Skeletal muscle tissue (tissue), 4 donors: Measurements from ENCODE around the gene USP21. TPM values are rescaled to one million over a fixed set of nuclear protein-coding genes. Genes with fewer than 3 reads are reported as not detected.
"Not testable (repeated sequence)": the region's sequence is repeated elsewhere in the genome, so short reads cannot be mapped to it uniquely, and the experiment has no call there.

Experiments
- H3K27ac ChIP-seq: one replicate; pipeline ENCODE4 v1.7.0; 2013; ENCODE audit warnings: mild to moderate bottlenecking, low read depth, low read length, inconsistent platforms
- H3K27me3 ChIP-seq, 3 donors: one replicate each; pipeline ENCODE4 v1.7.0; 2013; ENCODE audit warnings: low read length in 3 of 3; ENCODE audit not compliant: control insufficient read depth in 3 of 3, insufficient read depth in 3 of 3
- H3K36me3 ChIP-seq, 3 donors: one replicate each; pipeline ENCODE4 v1.7.0; 2013; ENCODE audit warnings: low read length in 3 of 3; ENCODE audit not compliant: control insufficient read depth in 3 of 3, insufficient read depth in 3 of 3
- H3K4me1 ChIP-seq, 3 donors: one replicate each; pipeline ENCODE4 v1.7.0; 2013; ENCODE audit warnings: low read length in 3 of 3, mild to moderate bottlenecking in 3 of 3; ENCODE audit not compliant: control insufficient read depth in 3 of 3, insufficient read depth in 3 of 3
- H3K4me3 ChIP-seq, 3 donors: one replicate each; pipeline ENCODE4 v1.7.0; 2013; ENCODE audit warnings: low read length in 3 of 3
- H3K9ac ChIP-seq, 3 donors: one replicate each; pipeline ENCODE4 v1.7.0; 2013; ENCODE audit warnings: low read length in 3 of 3, mild to moderate bottlenecking in 3 of 3, moderate library complexity in 2 of 3, low read depth in 1 of 3
- H3K9me3 ChIP-seq, 3 donors: one replicate each; pipeline ENCODE4 v1.7.0; 2013; ENCODE audit warnings: low read length in 3 of 3; ENCODE audit not compliant: control insufficient read depth in 3 of 3
- total RNA-seq: library from RNA; depleted of rRNA; stranded (reverse); fragments of >200 nt; gene quantifications from one replicate; pipeline ENCODE4 v1.2.3, GENCODE V29; 2014
- donor health status: Osteomylitis.

USP21 gene
- 6.8 TPM for total RNA-seq

GRCh38 chr1:161159087-161159912 lies at the start of gene USP21:
TSS of gene USP21 (plus strand) at chr1:161159500. CDS start at chr1:161160641, 1,141 bp downstream.
- peak within 1 kb of the TSS; percentile 79 for H3K27ac ChIP-seq
- peaks cover 38 to 51% (median 43%) of the 10 kb centered on the region in 3 donors for H3K36me3 ChIP-seq

GRCh38 chr1:161111117-161111516 lies 48.2 kb upstream of the USP21 start:
- Histone ChIP-seq H3K9me3 (no peaks in the 10 kb centered on the region), H3K9ac (no peak overlapping the region), H3K4me3 (no peak overlapping the region), H3K27ac (no peak overlapping the region), H3K4me1 (peaks cover 15 to 30% (median 15%) of the 10 kb centered on the region in 3 donors), H3K36me3 (no peaks in the 10 kb centered on the region), H3K27me3 (no peaks in the 10 kb centered on the region)

More at GRCh38 chr1:161159087-161159912, at the start of gene USP21:
- Histone ChIP-seq H3K27me3 (no peaks in the 10 kb centered on the region), H3K9ac (peak within 1 kb of the TSS; percentile 91 to 93 (median 91)), H3K4me1 (peaks cover 31 to 47% (median 35%) of the 10 kb centered on the region in 3 donors), H3K4me3 (peak within 1 kb of the TSS; percentile 79 to 98 (median 97)), H3K9me3 (no peaks in the 10 kb centered on the region)

GRCh38 chr1:161111527-161111926 lies 47.8 kb upstream of the USP21 start:
- Histone ChIP-seq H3K4me1 (peaks cover 17 to 34% (median 18%) of the 10 kb centered on the region in 3 donors), H3K9me3 (no peaks in the 10 kb centered on the region), H3K4me3 (no peak overlapping the region), H3K27me3 (no peaks in the 10 kb centered on the region), H3K36me3 (no peaks in the 10 kb centered on the region), H3K27ac (no peak overlapping the region), H3K9ac (no peak overlapping the region)

- H3K36me3 ChIP-seq: no peaks in the 10 kb centered on the region
- no peak overlapping the region for H3K27ac ChIP-seq
- H3K9ac ChIP-seq: no peak overlapping the region
- H3K9me3 ChIP-seq: no peaks in the 10 kb centered on the region
- H3K4me1 ChIP-seq: peaks cover 32 to 48% (median 34%) of the 10 kb centered on the region in 3 donors
- no peak overlapping the region for H3K4me3 ChIP-seq
- no peaks in the 10 kb centered on the region for H3K27me3 ChIP-seq
Measured at GRCh38 chr1:161113915-161114314, 45.4 kb upstream of the USP21 start.

GRCh38 chr1:161114556-161114955 lies 44.7 kb upstream of the USP21 start:
- H3K9me3 ChIP-seq: no peaks in the 10 kb centered on the region
- no peak overlapping the region for H3K4me3 ChIP-seq
- H3K27ac ChIP-seq: no peak overlapping the region
- H3K9ac ChIP-seq: no peak overlapping the region
- no peaks in the 10 kb centered on the region for H3K27me3 ChIP-seq
- no peaks in the 10 kb centered on the region for H3K36me3 ChIP-seq
- H3K4me1 ChIP-seq: peaks cover 38 to 55% (median 40%) of the 10 kb centered on the region in 3 donors

- Histone ChIP-seq H3K36me3 (peaks cover under 1 to 5% (median 5%) of the 10 kb centered on the region in 3 donors), H3K27ac (no peak overlapping the region), H3K4me3 (no peak overlapping the region), H3K4me1 (peaks cover 45 to 61% (median 46%) of the 10 kb centered on the region in 3 donors), H3K9me3 (no peaks in the 10 kb centered on the region), H3K9ac (no peak overlapping the region), H3K27me3 (no peaks in the 10 kb centered on the region)
Measured at GRCh38 chr1:161115132-161115711, 44.1 kb upstream of the USP21 start.

GRCh38 chr1:161115961-161116360 lies 43.3 kb upstream of the USP21 start:
- not testable (repeated sequence) for H3K27me3 ChIP-seq, H3K9me3 ChIP-seq, H3K27ac ChIP-seq, H3K9ac ChIP-seq, H3K4me3 ChIP-seq
- Histone ChIP-seq H3K4me1 (peaks cover 46 to 67% (median 48%) of the 10 kb centered on the region in 3 donors), H3K36me3 (peaks cover 8 to 12% (median 12%) of the 10 kb centered on the region in 3 donors)

- Histone ChIP-seq H3K9ac (peak within 1 kb of the TSS; percentile 99 to 100 (median 99)), H3K27ac (peak within 1 kb of the TSS; percentile 96), H3K9me3 (no peaks in the 10 kb centered on the region), H3K4me1 (peaks cover 43 to 62% (median 45%) of the 10 kb centered on the region in 3 donors), H3K27me3 (no peaks in the 10 kb centered on the region), H3K4me3 (peak within 1 kb of the TSS; percentile 100), H3K36me3 (peaks cover 28 to 32% (median 32%) of the 10 kb centered on the region in 3 donors)
Measured at GRCh38 chr1:161117759-161118581, 41.3 kb upstream of the USP21 start, which contains the start of the genes NIT1 and PFDN2. TSS of gene NIT1 (plus strand) at chr1:161118105. CDS start at chr1:161118177, 72 bp downstream. TSS of gene PFDN2 (minus strand) at chr1:161118037. CDS start at chr1:161118026, 11 bp downstream.

- no peaks in the 10 kb centered on the region for H3K27me3 ChIP-seq
- H3K27ac ChIP-seq: peak overlapping the region; percentile 96
- peak overlapping the region; percentile 100 for H3K4me3 ChIP-seq
- H3K4me1 ChIP-seq: peaks cover 43 to 54% (median 45%) of the 10 kb centered on the region in 3 donors
- H3K9me3 ChIP-seq: no peaks in the 10 kb centered on the region
- peak overlapping the region; percentile 99 to 100 (median 99) for H3K9ac ChIP-seq
- peaks cover 40 to 43% (median 43%) of the 10 kb centered on the region in 3 donors for H3K36me3 ChIP-seq
Measured at GRCh38 chr1:161119092-161119903, 40.0 kb upstream of the USP21 start.
